ENCODE measurements around the gene SP110. TPM values are rescaled to one million over a fixed set of nuclear protein-coding genes. Genes with fewer than 3 reads are reported as not detected.
"Not testable (repeated sequence)": the region's sequence is repeated elsewhere in the genome, so short reads cannot be mapped to it uniquely, and the experiment has no call there.

The SP110 gene
- total and polyA plus RNA-seq, 2 of the 8 experiments (the other 6 are each of a cell fraction or from before 2014, with no cell fraction given): 3.1 to 7.1 TPM

DNA sequence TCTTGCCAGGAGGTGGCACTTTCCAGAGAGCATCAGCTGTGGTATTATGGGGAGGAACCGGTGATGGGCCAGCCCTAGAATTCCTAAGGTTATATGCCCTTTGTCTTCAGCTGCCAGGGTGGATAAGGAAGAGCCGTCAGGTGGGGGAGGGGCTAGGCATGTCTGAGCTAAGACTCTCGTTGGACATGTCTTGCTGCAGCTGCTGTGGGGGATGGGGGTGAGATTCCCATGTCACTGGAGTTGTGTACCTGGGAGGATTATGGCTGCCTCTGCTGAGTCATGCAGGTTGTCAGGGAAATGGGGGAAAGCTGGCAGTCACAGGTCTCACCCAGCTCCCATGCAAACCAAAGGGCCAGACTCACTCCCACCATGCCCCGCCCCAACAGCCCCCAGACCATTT is 45.2 kb upstream of the SP110 start:
- H3K27me3 ChIP-seq (replicated peaks in 1 of 4; ENCODE audit: control insufficient read depth in 3 of 4, extremely low read depth in 1 of 4, insufficient read depth in 3 of 4, low read length in 3 of 4); DNase-seq (ENCODE audit: low read depth in 1 of 2, low spot score in 2 of 2); H3K27ac ChIP-seq (ENCODE audit: low read depth, low read length); H3K56ac ChIP-seq (replicated peaks; ENCODE audit: insufficient read length, low read depth, low read length); H2BK120ac ChIP-seq (replicated peaks; ENCODE audit: low read depth, low read length); H3K4ac ChIP-seq (replicated peaks; ENCODE audit: insufficient read length, low read depth, low read length); H3K9me3 ChIP-seq (ENCODE audit: insufficient read depth in 2 of 2, low read depth in 1 of 2, low read length in 1 of 2); H3K4me2 ChIP-seq (ENCODE audit: insufficient read depth in 1 of 2, low read depth in 2 of 2, low read length in 2 of 2); H4K20me1 ChIP-seq (replicated peaks in 1 of 2; ENCODE audit: control insufficient read depth in 1 of 2, insufficient read depth in 2 of 2, low read length in 2 of 2); H2BK15ac ChIP-seq (ENCODE audit: low read length); H3K4me3 ChIP-seq (ENCODE audit: extremely low read depth in 1 of 4, insufficient read depth in 2 of 4, low read depth in 3 of 4, low read length in 4 of 4); H3K9ac ChIP-seq (replicated peaks in 1 of 4; ENCODE audit: extremely low read depth in 1 of 4, low read depth in 3 of 4, low read length in 3 of 4); H2BK5ac ChIP-seq (ENCODE audit: low read depth, low read length); H3K14ac ChIP-seq (ENCODE audit: insufficient read length); H4K5ac ChIP-seq (ENCODE audit: insufficient read length, low read depth, low read length); H3K18ac ChIP-seq (ENCODE audit: extremely low read depth, low read length); H3K4me1 ChIP-seq (replicated peaks in 1 of 4; ENCODE audit: control insufficient read depth in 3 of 4, insufficient read depth in 4 of 4, low read length in 3 of 4); H3K79me1 ChIP-seq (ENCODE audit: low read depth, low read length); H3K79me2 ChIP-seq (ENCODE audit: control insufficient read depth in 1 of 2, insufficient read depth in 2 of 2, low read length in 2 of 2); POLR2A ChIA-PET (ENCODE audit: partially characterized antibody); H3K23me2 ChIP-seq (ENCODE audit: low read depth, low read length); H4K8ac ChIP-seq (ENCODE audit: extremely low read depth, insufficient read depth, low read length); H2BK20ac ChIP-seq (ENCODE audit: low read length); H2BK12ac ChIP-seq (ENCODE audit: low read depth, low read length); H3K23ac ChIP-seq (ENCODE audit: insufficient read length); FAIRE-seq; H4K91ac ChIP-seq (replicated peaks; ENCODE audit: insufficient read length, low read length); H2AK5ac ChIP-seq (ENCODE audit: low read depth, low read length); H3K36me3 ChIP-seq (ENCODE audit: control insufficient read depth in 2 of 4, insufficient read depth in 4 of 4, low read length in 3 of 4): not testable (repeated sequence)
- CTCF ChIA-PET (ENCODE audit: partially characterized antibody): interaction anchor here (1.6 kb wide), 1 partner anchor 197 kb away, joined by 5 read pairs; no protein-coding TSS in a partner anchor
- 82% methylated on average over 4 of the region's 4 CpGs; no CpG with 5 or more reads in 1 of the 2 experiments for WGBS, 2 experiments (ENCODE audit: extremely low coverage in 1 of 2, insufficient coverage in 1 of 2, insufficient read length in 1 of 2, insufficient replicate concordance in 2 of 2, low coverage in 1 of 2, low lambda C conversion rate in 2 of 2, missing lambda C conversion rate in 1 of 2)
- H2AFZ ChIP-seq (ENCODE audit: low read length): peak overlapping the region; percentile 32; the same call in 1 of the 2 replicates
- TF ChIP-seq BACH1 (IDR thresholded peaks at IDR 0.05; ENCODE audit: low read length): 0 out of 2 replicates have a peak, but pooled peaks have one; percentile 24
